T1000 (cell line): ENCODE data around the gene ATP11A.
"Not testable (repeated sequence)": the region's sequence is repeated elsewhere in the genome, so short reads cannot be mapped to it uniquely, and the experiment has no call there.

Experiments used
- DNase-seq: peaks from one replicate; lab custom pipeline; 2025; ENCODE audit warnings: mixed read lengths; lab: John Stamatoyannopoulos, UW

The ATP11A gene

GRCh38 chr13:112841303-112842015, 151.6 kb downstream of the ATP11A start:
- DNase-seq: not testable (repeated sequence)

GRCh38 chr13:112842343-112842856, 152.6 kb downstream of the ATP11A start:
- DNase-seq: no peak

- DNase-seq: no peak
These were observed 153.1 kb downstream of the ATP11A start for GRCh38 chr13:112842931-112843391.

- no peak for DNase-seq
These were observed 153.7 kb downstream of the ATP11A start for GRCh38 chr13:112843392-112844111.

- no peak for DNase-seq
These were observed 154.6 kb downstream of the ATP11A start for GRCh38 chr13:112844411-112844810.

GRCh38 chr13:112844879-112845278, 155.0 kb downstream of the ATP11A start:
- DNase-seq: no peak

GRCh38 chr13:112845511-112846144, 155.8 kb downstream of the ATP11A start:
- DNase-seq: no peak

- no peak for DNase-seq
These were observed 156.7 kb downstream of the ATP11A start for GRCh38 chr13:112846411-112847115.

- DNase-seq: no peak
These were observed 159.7 kb downstream of the ATP11A start for GRCh38 chr13:112849500-112849899.

- no peak for DNase-seq
These were observed 160.4 kb downstream of the ATP11A start for GRCh38 chr13:112850273-112850672.

- no peak for DNase-seq
These were observed 161.5 kb downstream of the ATP11A start for GRCh38 chr13:112851107-112852038.

- DNase-seq: no peak
These were observed 162.6 kb downstream of the ATP11A start for GRCh38 chr13:112852392-112852791.

GRCh38 chr13:112852808-112853207, 163.0 kb downstream of the ATP11A start:
- DNase-seq: no peak

GRCh38 chr13:112854321-112854720, 164.5 kb downstream of the ATP11A start:
- DNase-seq: no peak

- no peak for DNase-seq
These were observed 166.0 kb downstream of the ATP11A start for GRCh38 chr13:112855859-112856258.

- no peak for DNase-seq
These were observed 168.2 kb downstream of the ATP11A start for GRCh38 chr13:112857914-112858490.

GRCh38 chr13:112859128-112859816, 169.4 kb downstream of the ATP11A start:
- no peak for DNase-seq

- no peak for DNase-seq
These were observed 170.0 kb downstream of the ATP11A start for GRCh38 chr13:112859817-112860190.

- no peak for DNase-seq
These were observed 172.2 kb downstream of the ATP11A start for GRCh38 chr13:112861876-112862615.
